WERI-Rb-1 (cell line): ENCODE results near the gene CYB561D2.

Source experiments
- DNase-seq: peaks from one replicate; pipeline ENCODE4 v3.0.0-alpha.2; 2020
- H3K27ac ChIP-seq: fragments of 250-450 bp; sonication (Bioruptor Pico); 2 replicates; pipeline ENCODE4 v1.5.1; 2020; ENCODE audit warnings: mild to moderate bottlenecking, moderate library complexity
- H3K27me3 ChIP-seq: fragments of 250-450 bp; sonication (Bioruptor Pico); 2 replicates; pipeline ENCODE4 v1.5.1; 2021; ENCODE audit warnings: mild to moderate bottlenecking, low read depth, moderate library complexity; ENCODE audit not compliant: insufficient read depth, severe bottlenecking
- H3K36me3 ChIP-seq: fragments of 250-450 bp; sonication (Bioruptor Pico); 2 replicates; pipeline ENCODE4 v1.5.1; 2020; ENCODE audit warnings: mild to moderate bottlenecking, moderate library complexity
- H3K4me3 ChIP-seq: 2 replicates; pipeline ENCODE4 v1.5.1; 2011; ENCODE audit warnings: low read depth, mild to moderate bottlenecking, control low read depth, low read length
- H3K9me3 ChIP-seq: fragments of 250-450 bp; sonication (Bioruptor Pico); 2 replicates; pipeline ENCODE4 v1.5.1; 2021; ENCODE audit warnings: mild to moderate bottlenecking, moderate library complexity; ENCODE audit not compliant: severe bottlenecking
- TF ChIP-seq, protein P1 (sequence below): IDR thresholded peaks from 2 replicates; pipeline ENCODE4 v1.5.1; 2011; ENCODE audit warnings: low read depth, mild to moderate bottlenecking, control low read depth, inconsistent platforms, low read length

The CYB561D2 gene

DNA sequence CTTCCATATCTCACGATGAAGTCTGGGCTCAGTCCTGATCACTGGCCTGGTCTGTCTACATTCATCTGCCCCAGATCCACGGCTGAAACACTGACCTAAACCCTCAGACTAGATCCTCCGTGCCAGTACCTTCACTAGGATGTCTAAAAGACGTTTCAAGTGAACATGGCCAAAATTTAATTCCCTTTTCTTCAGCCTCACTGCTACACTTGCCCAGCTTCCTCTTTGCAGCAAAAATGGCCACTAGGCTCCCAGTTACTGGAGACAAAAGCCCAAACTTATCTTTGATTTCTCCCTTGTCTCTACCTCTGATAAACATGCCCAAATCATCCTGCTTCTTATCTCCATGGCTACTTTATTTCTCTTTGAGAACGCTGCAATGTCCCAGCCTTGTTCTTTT lies 11.7 kb upstream of the CYB561D2 start:
- Histone ChIP-seq H3K27ac (no peak overlapping the region; the same call in 1 of the 2 replicates), H3K4me3 (no peak overlapping the region), H3K36me3 (peaks cover 23% of the 10 kb centered on the region), H3K27me3 (no peaks in the 10 kb centered on the region), H3K9me3 (no peaks in the 10 kb centered on the region)
- no peak for DNase-seq
- TF ChIP-seq, protein P1, sequence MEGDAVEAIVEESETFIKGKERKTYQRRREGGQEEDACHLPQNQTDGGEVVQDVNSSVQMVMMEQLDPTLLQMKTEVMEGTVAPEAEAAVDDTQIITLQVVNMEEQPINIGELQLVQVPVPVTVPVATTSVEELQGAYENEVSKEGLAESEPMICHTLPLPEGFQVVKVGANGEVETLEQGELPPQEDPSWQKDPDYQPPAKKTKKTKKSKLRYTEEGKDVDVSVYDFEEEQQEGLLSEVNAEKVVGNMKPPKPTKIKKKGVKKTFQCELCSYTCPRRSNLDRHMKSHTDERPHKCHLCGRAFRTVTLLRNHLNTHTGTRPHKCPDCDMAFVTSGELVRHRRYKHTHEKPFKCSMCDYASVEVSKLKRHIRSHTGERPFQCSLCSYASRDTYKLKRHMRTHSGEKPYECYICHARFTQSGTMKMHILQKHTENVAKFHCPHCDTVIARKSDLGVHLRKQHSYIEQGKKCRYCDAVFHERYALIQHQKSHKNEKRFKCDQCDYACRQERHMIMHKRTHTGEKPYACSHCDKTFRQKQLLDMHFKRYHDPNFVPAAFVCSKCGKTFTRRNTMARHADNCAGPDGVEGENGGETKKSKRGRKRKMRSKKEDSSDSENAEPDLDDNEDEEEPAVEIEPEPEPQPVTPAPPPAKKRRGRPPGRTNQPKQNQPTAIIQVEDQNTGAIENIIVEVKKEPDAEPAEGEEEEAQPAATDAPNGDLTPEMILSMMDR: no peak

DNA sequence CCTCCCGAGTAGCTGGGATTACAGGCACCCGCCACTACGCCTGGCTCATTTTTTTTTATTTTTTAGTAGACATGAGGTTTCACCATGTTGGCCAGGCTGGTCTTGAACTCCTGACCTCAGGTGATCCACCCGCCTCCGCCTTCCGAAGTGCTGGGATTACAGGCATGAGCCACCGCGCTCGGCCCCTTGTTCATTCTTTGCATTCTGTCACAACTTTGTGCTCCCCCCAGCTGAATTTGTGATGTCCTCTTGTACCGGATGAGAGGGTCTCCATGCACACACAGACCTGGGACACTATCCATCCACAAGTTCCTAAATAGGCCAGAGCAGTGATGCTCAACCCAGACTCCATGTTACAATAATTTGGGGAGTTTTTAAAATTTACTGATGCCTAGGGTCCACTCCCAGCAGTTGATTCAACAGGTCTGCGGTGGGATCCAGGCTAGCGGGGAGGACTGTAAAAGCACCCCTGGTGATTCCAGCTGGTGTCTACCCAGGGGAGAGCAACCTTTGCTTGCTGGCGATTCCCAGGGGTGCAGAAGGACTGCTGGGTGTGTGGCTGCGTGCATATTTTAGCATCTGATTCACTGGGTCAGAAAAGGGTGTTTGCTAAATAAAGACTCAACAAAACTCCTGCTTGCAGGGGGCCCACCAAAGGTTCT lies 11.0 kb upstream of the CYB561D2 start:
- DNase-seq: no peak
- H3K27me3 ChIP-seq: no peaks in the 10 kb centered on the region
- no peak overlapping the region for H3K4me3 ChIP-seq
- H3K36me3 ChIP-seq: peaks cover 17% of the 10 kb centered on the region
- no peaks in the 10 kb centered on the region for H3K9me3 ChIP-seq
- TF ChIP-seq, protein P1: no peak
- no peak overlapping the region for H3K27ac ChIP-seq

DNA sequence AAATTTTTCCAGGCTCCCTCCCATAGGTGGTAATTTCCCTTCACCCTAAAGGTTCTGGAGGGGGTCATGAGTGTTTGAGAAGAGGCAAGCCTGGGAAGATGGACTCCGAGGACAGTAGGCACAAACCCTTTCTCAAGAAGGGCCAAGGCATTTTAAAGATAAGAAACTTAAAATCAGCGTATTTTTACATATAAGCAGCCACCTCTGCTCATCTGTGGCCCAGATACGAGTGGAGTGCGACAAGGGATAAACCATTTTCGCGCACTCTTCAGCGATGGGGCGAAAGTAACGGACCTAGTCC lies 10.6 kb upstream of the CYB561D2 start:
- H3K36me3 ChIP-seq: peaks cover 13% of the 10 kb centered on the region
- H3K27me3 ChIP-seq: no peaks in the 10 kb centered on the region
- no peaks in the 10 kb centered on the region for H3K9me3 ChIP-seq
- no peak overlapping the region for H3K27ac ChIP-seq
- TF ChIP-seq, protein P1: no peak
- no peak for DNase-seq
- no peak overlapping the region for H3K4me3 ChIP-seq

DNA sequence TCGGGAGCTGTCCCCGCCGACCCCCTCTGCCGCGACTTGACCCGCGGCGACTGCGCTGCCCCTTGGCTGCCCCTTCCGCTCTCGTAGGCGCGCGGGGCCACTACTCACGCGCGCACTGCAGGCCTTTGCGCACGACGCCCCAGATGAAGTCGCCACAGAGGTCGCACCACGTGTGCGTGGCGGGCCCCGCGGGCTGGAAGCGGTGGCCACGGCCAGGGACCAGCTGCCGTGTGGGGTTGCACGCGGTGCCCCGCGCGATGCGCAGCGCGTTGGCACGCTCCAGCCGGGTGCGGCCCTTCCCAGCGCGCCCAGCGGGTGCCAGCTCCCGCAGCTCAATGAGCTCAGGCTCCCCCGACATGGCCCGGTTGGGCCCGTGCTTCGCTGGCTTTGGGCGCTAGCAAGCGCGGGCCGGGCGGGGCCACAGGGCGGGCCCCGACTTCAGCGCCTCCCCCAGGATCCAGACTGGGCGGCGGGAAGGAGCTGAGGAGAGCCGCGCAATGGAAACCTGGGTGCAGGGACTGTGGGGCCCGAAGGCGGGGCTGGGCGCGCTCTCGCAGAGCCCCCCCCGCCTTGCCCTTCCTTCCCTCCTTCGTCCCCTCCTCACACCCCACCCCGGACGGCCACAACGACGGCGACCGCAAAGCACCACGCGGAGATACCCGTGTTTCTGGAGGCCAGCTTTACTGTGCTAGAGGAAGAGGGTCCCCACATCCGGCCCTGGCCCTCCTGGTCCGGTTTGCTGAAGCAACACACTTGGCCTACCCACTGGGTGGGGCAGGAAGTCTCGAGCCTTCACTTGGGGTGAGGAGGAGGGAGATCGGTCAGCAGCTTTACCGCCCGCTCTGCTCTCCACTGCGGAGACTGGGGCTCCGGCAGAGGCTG lies 10.0 kb upstream of the CYB561D2 start, which contains the start of gene RASSF1:
Gene RASSF1, minus strand, starts transcription at position 389 of the 882 bp plus-strand sequence. Its CDS starts 31 bp downstream, at position 358.
- Histone ChIP-seq H3K27ac (no peak within 1 kb of the TSS), H3K36me3 (peaks cover 8% of the 10 kb centered on the region), H3K9me3 (no peaks in the 10 kb centered on the region), H3K4me3 (no peak within 1 kb of the TSS), H3K27me3 (no peaks in the 10 kb centered on the region)
- TF ChIP-seq, protein P1: no peak
- DNase-seq: no peak

DNA sequence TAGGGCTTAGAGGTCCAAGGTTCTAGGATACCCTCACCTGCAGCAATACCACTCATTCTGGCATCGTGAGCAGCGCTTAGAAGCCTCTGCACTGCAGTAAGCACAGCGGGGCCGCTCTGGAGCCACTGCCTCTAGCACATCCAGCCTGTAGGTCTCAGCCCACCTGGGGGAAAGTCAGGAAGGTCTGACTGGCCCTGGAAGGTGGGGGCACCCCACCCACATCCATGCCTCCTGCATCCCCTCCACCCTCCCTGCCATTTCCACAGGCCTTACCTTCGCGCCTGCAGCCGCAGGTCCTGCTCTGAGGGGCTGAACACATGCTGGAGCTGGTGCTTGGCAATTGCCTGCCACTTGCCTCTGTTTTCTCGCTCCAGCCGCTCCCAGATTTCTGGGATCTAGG lies 9.1 kb upstream of the CYB561D2 start:
- Histone ChIP-seq H3K27ac (no peak overlapping the region), H3K36me3 (peaks cover 5% of the 10 kb centered on the region), H3K4me3 (no peak overlapping the region), H3K9me3 (no peaks in the 10 kb centered on the region), H3K27me3 (no peaks in the 10 kb centered on the region)
- TF ChIP-seq, protein P1: no peak
- DNase-seq: no peak
